ENCODE measurements around the gene LIN28B. TPM values are rescaled to one million over a fixed set of nuclear protein-coding genes. Genes with fewer than 3 reads are reported as not detected.
"Not testable (repeated sequence)": the region's sequence is repeated elsewhere in the genome, so short reads cannot be mapped to it uniquely, and the experiment has no call there.

Gene LIN28B
- total RNA-seq, 1 experiment from 2014 or later, result not detected

DNA sequence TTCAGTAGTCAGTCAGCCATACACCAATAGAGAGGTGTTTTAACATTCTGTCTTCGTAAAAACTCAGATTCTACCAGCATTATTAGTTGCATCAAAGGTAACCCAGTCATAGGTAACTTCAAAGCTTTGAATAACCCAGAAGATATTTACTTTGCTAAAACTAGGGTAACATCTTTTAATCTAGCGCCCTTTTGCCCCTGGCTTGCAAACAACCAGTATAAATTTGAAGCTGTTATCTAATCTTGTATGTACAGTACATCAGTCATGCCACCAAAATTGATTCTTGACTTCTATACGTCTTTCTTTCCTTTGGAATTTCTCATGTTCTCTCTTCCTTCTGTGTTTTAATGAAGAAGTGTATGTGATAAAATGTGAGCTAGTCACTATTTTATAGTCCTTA lies 109.3 kb downstream of the LIN28B start:
- no peak for DNase-seq (ENCODE audit: extremely low read depth, low read depth)

DNA sequence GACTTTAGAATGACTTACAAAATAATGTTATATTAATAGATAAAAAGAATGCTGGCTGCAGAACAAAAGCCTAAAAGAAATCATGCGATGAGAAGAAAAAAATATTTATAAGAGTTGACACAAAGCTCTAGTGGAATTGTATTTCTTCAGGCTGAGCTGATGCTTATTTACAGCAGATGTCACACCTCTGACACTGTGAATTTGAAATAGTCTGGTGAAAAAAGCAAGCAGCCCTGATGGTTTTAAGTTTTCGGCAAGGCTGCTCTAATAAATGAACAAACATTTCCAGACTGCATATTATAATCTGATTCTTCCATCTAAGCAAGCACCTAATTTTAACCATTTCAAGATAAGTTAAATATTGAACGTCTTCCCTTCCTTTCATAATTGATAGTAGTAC lies 109.9 kb downstream of the LIN28B start:
- DNase-seq (ENCODE audit: extremely low read depth, low read depth), result no peak

DNA sequence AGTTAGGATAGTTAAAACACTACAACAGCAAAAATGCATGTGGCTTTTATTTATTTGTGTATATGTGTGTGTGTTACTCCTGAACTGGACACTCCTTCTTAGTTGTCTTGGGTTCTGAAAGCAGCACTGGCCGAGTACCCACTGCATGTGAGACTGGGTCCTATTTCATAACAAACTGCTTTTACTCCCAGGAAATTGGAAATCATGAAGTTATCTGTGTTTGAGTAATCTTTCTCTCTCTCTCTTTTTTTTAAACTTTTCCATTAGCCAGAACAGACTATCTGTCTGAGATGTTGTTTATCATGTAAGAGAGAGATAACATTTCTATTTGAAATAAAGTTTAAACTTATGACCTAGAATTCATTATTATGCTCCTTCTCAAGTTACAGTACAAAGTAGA lies 110.4 kb downstream of the LIN28B start:
- DNase-seq (ENCODE audit: extremely low read depth, low read depth), result no peak

DNA sequence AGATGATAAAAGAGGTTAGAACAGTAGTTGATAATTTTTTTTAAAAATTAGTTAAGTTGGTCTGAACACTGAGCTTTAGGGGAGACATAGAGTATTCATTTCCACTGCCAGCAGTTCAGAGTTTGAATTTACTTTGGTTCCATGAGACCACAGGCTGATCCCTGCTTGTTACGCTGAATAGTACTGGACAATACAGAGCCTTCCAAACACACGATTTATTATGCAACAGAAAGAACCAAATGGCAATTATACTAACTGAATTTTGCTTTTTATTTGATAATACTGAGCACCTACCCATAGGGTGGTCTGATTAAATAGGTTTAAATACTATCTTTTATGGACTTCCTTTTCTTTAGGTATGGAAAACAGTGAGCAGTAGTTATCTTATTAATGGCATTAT lies 111.5 kb downstream of the LIN28B start:
- DNase-seq (ENCODE audit: extremely low read depth, low read depth), result no peak

DNA sequence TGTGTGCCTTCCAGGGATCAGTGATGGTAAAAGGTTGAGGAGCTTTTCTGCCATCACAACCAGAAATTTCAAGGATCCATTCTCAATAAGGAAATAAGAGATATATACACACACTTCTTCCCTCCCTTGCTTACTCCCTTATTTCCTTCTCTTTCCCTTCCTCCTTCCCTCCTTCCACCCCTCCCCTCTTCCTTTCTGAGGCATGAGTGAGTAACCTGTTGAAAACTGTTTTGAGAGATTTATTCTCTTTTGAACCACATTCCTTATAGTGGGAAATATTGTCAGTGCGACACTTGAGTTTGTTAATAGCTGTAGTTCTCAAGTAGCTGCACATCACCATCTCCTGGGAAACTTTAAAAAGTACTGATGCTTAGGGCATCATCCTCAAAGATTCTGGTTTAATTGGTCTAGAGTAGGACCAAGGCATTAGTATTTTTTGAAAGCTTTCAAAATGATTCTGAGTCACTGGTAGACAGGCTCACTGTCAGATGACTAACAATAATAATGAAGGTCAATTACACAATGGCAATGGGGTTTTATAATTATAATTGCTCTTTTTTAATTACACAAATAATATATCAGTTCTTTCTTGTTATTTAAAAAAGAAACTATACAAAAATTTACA lies 113.0 kb downstream of the LIN28B start:
- no peak for DNase-seq (ENCODE audit: extremely low read depth, low read depth)

DNA sequence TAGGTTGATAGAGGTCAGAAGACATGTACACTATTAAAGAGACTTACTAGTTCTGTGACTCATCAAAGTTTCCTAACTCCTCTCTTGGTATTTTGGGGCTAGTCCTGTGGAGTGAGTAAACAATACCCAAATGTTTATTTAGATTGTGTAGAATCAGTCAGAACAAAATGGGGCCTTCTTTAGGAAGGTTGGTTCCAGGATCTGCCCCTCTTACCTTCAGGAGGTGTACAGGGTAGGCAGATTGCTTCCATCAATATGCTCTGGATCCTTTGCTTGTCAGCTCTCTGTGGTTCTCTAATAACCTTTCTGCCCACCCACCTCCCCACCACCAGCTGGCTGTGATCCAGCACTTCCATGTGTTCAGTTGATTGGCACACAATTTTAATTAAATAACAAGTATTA lies 115.9 kb downstream of the LIN28B start:
- DNase-seq (ENCODE audit: extremely low read depth, low read depth), result peak; percentile 12

DNA sequence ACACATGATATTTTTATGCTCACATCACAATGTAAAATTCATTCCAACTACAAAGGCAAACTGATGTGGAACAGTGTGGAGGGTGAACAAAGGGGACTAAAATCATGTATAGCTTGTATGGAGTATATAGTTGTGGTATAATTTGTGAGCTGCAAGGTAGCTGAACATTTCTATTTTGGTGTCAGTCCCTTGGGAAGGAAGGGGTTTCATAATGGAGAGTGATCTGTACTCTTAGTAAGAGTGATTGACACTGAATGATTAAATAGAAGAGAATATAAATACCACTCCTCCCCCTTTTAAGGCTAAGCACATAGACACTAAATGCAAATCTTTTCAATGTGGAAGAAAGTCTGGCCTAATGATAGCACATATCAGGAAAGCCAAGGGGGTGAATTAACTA lies 118.3 kb downstream of the LIN28B start:
- no peak for DNase-seq (ENCODE audit: extremely low read depth, low read depth)

DNA sequence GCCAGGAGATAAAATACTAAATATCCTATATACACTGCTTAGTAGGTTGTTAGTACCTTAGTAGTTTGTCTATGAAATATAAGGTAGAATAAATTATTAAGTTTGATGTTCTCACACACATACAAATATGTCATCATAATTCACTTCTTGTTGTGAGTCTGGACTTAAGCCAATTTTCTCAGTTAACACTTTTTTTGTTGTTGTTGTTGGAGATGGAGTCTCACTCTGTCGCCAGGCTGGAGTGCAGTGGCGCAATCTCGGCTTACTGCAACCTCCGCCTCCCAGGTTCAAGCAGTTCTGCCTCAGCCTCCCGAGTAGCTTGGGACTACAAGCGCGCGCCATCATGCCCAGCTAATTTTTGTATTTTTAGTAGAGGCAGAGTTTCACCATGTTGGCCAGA lies 119.5 kb downstream of the LIN28B start:
- peak; percentile 23 for DNase-seq (ENCODE audit: extremely low read depth, low read depth)

DNA sequence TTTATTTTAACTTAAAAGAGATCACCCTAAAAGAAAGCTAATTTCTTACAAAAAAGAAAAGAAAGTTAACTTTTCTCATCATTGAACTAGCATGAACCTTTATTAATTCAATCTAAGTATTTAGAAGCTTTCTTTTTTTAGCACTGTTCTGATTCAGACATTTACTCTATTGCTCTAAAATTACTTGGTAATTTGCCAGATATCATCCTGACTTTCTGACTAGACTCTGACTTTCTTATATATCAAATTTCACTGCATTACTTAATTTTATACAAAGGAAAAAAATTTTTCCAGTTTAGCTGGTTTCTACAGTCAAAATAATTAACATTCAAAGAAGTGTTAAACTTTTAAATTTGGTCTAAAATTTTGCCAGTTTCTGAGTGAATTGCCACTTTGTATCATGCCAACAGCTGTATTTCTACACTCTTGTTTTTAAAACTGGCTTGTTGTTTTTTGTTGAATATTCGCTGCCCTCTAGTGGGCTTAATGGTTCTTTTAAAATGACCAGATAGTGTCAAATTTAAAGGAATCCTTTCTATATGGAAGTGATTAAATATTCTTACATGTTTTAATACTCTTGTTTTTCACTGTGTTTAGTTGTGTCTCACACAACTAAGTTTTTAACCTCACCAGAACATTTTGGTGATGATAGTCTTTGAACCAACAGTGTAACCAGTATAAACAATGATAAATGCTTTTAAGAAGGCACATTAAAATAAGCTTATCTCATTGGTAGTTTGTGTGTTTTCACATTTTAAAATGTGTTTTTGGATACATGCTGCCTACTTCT lies 120.9 kb downstream of the LIN28B start:
- DNase-seq (ENCODE audit: extremely low read depth, low read depth), result peak; percentile 52

DNA sequence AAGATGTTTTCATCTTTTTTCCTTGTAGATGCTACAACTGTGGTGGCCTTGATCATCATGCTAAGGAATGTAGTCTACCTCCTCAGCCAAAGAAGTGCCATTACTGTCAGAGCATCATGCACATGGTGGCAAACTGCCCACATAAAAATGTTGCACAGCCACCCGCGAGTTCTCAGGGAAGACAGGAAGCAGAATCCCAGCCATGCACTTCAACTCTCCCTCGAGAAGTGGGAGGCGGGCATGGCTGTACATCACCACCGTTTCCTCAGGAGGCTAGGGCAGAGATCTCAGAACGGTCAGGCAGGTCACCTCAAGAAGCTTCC lies 121.4 kb downstream of the LIN28B start:
- DNase-seq (ENCODE audit: extremely low read depth, low read depth), result no peak

DNA sequence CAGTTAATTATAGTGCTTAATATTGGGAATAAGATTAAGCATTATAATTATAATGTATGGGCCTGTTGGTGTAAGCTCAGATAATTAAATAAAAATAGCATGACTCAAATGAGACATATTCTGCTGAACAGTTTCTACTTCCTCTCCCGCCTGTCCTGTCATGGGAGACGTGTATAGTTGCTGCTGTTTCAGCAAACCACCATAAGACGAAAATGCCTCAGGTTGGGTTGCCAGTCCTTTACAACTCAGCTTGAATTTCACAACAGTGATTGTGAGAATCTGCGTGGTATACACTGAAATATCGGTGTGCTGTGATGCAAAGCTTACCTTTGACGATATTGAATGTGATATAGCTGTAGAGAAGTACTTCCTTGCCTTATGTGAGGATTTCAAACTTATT lies 123.4 kb downstream of the LIN28B start:
- DNase-seq (ENCODE audit: extremely low read depth, low read depth), result no peak

DNA sequence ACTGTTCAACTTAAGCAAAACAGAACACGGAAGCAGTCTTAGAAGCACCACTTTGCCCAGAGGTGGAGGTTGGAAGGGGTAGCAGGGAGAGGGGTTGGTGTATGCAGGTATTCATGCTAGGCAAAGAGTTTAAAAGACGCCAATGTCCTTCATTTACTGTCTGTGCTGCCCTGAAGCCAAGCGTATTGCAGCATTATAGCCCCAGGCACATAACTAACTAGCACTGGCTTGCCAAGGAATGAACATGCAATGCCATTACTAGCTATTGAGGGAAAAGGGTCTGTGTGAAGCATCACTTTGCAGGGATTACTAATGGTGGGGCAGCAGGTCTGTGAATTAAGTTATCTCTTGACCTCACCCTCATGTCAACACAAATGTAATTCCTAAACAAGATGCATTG lies 124.8 kb downstream of the LIN28B start:
- not testable (repeated sequence) for DNase-seq (ENCODE audit: extremely low read depth, low read depth)

DNA sequence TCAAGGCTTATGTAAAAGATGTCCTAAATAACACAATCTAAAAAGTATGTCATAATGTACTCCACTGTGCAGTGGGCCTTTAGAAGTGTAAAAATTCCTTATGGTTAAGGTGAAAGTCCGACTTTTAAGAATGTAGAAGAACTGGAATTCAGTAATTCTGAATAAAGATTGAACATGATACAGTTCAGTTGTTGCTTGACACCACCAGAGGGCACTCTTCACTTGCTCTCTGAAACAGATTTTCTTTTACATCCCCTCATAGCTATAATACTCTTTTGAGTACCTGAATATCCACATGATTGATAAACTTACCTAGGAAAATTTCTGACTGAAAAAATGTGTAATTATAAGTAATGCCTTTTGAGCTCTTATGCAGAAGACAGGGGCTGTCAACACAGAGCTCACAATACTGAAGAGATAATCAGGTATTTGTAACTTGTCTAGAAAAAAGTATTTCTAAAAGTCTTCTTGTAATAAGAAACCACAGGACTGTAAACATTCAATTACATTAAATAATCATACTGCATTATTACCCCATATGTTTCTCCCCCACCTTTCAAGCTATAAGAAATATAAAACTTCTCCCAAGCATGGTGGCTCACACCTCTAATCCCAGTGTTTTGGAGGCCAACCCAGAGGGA lies 130.8 kb downstream of the LIN28B start:
- DNase-seq (ENCODE audit: extremely low read depth, low read depth), result peak; percentile 45

DNA sequence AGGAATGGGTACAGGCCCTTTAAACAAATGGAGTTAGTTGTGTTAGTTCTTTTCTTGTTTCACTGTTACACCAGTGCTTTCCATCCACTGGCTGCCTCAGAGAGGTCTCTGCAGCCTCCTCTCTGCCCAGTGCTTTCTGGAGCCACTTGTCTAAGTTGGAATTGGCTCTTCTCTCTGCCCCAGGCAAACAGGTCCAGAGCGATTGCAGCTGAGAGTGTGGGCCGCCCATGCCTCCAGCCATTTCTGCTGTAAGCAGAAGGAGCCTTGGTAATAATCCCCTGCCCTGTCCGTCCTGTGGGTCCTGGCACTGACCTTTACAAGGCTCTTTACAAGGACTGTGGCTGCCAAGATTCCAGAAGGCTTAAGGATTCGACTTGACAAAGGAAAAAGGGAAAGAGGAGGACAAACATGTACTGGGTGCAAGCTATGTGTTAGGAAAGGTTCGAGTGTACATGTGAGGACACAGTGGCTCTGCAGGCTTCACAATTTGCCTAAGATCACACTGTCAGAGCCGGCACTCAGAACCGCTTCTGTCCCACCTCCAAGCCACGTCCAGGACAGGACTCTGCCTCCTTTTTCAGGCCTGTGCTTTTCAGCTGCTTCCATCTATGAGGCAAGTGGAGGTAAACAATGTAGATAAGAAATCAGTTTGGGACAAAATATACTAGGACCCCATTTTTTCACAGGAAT lies 134.4 kb downstream of the LIN28B start:
- no peak for DNase-seq (ENCODE audit: extremely low read depth, low read depth)

DNA sequence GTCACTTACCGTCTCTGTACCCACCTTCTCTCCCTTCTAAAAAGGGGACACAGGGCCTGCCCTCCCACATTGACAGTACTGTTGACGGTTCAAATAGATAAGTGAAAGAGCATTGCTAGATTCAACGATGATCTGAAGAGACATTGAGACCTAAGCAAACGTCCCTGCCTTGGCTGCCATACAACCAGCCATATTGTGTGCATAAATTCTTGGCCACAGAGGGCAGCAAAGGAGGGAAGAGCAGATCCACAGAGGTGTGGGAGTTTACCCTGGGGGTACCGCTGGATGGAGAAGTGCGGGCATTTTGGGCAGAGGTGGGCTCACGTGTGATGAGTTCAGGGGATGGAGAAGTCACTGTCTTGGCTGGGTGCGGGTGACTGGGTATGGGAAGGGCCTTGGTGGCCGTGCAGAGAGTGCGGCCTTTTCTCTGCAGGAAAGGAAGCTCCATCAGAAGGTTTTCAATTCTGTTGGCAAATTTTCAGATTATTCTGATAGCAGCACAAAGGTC lies 137.3 kb downstream of the LIN28B start:
- no peak for DNase-seq (ENCODE audit: extremely low read depth, low read depth)

DNA sequence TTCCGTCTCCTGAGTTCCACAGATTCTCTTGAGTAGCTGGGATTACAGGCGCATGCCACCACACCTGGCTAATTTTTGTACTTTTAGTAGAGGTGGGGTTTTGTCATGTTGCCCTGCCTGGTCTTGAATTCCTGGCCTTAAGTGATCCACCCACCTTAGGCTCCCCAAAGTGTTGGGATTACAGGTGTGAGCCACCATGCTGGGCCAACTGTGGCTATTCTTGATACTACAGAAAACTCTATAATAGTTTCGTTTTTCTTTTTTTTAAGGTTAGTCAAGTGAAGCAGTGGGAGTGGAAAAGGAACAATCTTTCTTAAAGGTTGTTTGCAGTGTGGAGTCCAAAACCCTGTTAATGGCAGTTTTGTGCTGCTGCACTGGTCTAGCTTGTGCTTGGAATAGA lies 138.2 kb downstream of the LIN28B start:
- DNase-seq (ENCODE audit: extremely low read depth, low read depth), result no peak

DNA sequence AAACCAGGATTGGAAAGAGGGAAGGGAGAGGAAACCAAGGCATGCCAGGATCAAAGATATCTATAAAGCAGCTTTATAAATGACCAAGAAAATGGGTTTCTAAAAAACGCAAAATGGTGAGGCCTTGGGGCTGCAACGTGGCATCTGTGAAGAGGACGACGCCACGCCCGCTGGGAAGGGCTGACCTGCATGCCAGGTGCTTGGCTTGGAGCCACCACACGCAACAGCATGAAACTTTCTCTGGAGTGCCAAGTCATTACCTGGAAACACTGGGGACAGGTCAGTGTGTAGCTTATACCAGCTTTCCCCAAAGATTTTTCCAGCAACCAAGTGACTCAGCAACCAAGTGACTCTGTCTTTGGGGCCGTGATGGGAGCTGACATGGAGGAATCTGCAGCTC lies 140.4 kb downstream of the LIN28B start:
- no peak for DNase-seq (ENCODE audit: extremely low read depth, low read depth)

DNA sequence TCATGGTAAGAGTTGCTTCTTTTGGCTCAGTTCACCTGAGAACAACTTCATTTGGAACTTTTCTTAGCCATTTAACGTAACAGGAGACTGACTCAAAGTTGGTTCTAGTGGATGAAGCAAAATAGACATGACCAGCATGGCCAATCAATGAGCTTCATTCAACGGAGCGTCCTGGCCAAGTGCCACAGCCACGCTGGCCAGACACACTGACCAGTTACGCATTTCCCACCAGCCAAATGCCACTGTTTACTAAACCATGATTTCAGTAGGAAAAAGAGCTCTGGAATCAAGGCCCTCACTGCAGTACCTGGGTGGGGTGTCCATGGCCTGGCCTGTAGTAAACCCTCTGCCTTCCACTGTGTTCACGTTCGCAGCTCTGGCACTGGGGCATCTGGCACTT lies 142.5 kb downstream of the LIN28B start:
- DNase-seq (ENCODE audit: extremely low read depth, low read depth), result no peak

DNA sequence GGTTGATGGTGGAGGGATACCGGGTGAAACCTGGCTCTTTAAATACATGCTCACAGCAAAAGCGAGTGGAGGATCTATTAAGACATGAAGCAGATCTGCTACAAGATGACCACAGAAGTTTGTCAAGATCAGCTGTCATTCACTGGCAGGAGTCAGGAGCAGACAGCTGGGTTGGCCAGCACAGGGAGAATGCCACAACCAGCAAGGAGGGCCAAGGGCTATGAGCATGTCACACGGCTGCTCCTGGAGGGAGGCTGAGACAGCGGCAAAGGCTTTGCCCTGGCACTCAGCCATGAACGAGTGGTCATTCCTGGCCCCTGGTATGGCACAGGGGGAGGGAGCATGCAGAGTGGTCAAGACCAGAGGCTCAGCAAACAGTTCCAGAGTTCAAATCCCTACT lies 145.3 kb downstream of the LIN28B start:
- no peak for DNase-seq (ENCODE audit: extremely low read depth, low read depth)

DNA sequence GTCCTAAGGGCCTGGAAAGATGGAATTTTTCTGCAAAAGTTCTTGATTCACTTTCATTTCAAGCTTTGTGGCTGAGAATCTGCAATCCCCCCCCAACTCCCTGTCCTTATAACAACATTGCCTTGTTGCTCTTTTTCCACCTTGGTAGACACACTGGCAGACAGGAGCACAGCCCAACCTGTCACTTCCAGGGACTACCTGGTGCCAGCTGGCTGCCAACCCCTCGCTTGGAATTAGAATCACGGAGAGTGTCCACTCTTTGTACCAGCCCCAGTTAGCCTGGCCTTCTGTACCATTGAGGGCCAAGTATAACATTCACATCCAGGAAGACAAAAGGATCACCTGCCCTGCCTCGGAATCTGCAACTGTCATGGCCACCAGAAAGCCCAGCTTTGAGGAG lies 148.2 kb downstream of the LIN28B start:
- no peak for DNase-seq (ENCODE audit: extremely low read depth, low read depth)

DNA sequence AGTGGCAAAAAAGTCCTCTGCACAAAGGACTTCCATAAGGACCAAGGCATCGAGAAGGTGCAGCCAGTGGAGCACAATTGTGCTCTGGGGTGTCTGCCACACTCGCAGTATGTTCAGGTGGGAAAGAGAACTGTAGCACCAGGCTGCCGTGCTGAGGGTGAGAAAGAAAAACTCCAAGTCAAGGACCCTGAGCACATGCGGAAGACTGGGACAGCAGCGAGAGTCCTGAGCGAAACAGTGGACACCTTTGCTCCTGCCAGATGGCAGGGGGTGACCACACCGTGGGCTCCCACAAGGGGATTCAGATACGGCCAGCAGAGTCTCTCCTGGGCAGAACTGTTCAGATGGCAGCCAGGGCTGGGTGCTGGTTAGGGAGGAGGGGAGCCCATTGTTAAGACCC lies 149.4 kb downstream of the LIN28B start:
- no peak for DNase-seq (ENCODE audit: extremely low read depth, low read depth)

Data from NCI-H460 (cell line).